ENCODE data around the gene ZSCAN29.
"Not testable (repeated sequence)": the region's sequence is repeated elsewhere in the genome, so short reads cannot be mapped to it uniquely, and the experiment has no call there.

Gene ZSCAN29

DNA sequence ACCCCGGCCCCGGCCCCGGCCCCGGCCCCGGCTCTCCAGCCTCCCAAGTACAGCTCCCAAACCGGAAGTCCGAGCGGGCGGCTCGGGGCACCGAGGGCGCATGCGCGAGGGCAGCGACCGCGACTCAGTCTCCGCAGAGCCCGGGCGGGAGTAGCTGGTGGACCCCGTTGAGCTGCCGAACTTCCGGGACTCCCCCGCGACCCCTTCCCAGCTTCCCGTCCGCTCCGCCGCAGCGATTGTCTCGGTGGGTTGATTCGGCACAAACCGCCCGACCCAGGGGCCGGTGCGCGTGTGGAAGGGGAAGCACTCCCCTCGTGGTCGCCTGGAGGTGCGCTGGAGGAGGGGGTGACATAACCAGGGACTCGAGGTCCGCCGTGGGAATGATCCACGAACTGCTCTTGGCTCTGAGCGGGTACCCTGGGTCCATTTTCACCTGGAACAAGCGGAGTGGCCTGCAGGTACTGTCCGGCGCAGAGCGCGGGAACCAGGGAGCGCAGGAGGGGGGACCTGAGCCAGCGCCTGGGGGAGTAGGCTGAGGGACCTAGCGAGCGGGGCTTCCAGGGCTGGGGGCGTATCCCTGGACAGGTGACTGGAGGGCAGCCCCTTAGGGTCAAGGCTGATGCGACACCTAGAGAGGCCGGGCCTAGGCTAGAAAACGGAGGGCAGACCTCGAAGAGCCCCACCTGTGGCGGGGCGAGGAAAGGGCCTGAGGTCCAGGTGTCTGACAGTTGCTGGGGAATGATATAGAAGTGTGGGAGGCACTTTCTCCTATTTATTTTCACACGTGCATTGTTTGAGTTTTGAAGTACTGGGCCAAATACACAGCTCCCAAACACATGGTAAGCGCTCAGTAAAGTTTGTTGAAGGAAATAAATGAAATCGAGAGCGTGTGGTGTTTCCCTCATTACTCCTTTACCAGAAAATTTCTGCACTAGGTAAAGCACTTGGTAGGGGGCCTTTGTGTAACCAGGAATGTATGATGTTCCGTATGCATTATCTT, at the start of gene ZSCAN29, which contains the start of gene TUBGCP4:
TSS of gene ZSCAN29 (minus strand) at position 69 of the 1,000 bp plus-strand sequence. CDS start 1,130 bp downstream, outside the sequence.
TSS of gene TUBGCP4 (plus strand) at position 127 of the 1,000 bp plus-strand sequence. CDS start at position 381, 254 bp downstream.
- DNase-seq, result peak; percentile 74

DNA sequence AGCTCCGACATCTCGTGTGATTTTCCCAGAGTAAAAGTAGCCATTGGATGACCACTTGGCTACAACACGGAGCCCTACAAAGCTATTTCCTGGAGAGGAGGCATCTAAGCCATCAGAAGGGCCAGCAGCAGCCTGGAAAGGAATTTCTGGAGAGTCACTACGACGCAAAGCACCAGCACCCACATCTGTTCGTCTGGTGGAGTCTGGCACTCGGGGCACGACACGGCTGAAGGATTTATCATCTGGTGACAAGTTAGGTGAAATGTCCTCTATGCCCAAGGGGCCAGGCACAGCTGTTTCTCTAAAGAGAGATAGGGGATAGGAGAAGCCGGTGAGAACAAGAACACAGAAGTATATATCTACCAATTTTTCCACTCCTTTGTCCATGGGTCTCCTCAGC, 49.6 kb upstream of the ZSCAN29 start:
- no peak for DNase-seq

DNA sequence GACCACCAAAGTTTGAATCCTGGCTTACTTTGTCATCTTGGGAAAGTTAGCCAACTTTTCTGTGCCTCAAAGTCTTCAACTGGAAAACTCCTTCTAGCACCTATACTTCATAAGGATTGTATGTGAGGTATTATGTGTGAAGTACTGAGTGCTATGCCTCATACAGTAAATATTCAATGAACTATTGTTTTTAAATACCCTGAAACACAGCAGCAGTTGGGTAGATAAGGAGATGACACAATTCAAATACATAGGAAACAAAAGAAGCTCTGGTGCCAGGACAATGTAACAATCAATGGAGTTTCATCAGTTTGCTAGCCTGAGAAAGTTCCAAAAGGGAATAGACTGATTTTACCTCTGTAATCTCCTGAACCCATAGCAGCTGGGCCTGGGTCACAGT, 43.4 kb upstream of the ZSCAN29 start:
- DNase-seq, result no peak

DNA sequence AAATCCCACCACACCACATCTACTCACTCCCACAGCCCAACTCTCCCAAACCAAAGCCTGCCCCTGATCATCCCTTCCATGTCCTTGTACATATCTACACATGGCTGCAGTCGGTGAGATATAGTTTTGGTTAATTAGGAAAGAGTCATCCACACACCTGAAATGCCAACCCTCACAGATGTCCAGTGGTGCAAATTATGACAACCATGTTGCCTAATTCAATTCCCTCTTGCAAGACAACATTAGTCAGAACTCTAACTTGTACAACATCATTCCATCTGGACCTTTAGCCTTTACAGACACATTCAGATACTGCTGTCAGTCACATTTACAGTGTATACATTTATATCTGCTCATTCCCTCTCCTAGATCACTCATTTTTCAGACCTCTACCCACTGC, 41.3 kb upstream of the ZSCAN29 start:
- DNase-seq, result no peak

DNA sequence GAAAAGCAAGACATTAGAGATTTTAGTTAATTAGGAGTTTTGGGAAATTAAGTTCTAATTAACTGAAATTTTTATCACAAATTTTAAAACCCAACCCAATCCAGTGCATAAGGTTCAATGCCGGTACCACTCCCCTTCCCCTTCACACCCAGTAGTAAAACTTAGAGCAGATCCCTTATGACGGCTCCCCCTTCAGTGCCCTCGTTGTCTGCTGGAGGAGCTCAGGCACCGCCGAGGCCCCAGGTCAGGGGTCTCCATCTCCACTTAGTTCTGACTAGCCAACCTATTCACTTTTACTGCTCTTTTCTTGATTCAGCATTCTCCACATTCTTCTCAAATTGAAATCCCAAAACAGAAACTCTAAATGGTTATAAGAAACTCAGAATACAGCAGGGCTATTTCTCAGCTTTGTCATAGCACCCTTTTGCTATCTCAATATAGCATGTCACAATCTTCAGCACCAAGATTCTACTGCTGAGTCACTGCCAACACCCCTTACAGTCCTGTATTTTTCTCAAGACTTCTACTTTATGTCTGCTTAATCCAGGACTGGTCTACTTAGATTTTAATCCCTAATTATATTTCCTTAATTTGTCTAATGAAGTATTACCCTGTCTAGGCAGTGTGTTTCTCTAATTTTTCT, 39.9 kb upstream of the ZSCAN29 start:
- DNase-seq, result no peak

DNA sequence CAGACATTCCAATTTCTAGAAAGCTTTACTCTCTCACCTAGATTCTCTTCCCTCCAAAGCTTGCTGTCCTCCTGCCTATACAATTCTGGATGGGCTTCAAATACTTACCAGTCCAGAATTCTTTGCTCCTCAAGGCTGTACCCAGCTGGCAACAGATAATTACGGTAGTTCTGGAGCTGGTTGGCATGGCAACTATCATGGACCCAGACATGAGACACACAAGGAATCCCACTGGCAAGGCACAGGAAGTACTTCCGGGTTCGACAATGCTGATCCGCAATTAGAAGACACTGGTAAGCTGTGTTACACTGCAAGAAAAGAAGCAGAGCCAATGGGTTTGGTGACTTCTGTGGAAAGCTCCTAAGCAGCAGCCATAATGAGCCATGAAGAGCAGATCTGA, 37.9 kb upstream of the ZSCAN29 start:
- DNase-seq, result no peak

DNA sequence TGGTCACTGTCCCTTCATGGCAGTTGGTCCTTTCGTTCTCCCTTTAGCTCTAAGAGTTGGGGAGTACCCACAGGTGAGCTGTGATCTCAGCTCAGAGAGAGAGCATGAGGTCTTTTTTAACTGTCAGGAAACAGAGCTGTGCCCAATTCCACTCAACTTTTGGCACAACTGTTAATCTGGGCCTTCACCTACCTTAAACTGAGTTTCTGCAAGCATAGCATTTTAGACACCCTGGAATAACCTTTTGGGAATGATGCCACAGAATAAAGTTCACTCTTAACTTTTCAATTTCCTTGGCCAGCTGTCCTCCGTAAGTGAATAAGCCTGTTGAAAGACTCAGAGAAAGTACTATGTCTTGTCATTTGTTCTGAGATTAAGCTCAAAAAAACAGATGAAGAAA, 36.0 kb upstream of the ZSCAN29 start:
- DNase-seq, result no peak

DNA sequence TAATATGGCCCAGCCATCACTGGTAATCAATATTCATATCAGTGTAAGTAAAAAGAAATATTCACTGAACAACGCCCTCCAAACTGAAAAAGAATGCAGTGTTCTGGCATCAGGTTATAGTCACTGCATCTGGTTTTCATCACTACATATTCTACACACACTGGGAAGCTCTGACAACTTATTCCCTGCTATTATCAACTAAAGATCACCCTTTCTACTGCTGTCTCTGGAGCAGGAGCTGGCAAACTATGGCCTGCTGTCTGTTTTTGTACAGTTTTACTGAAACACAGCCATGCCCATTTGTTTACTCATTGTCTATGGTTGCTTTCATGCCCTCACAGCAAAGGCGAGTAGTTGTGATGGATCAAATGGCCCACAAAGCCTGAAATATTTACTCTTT, 35.3 kb upstream of the ZSCAN29 start:
- DNase-seq, result no peak

DNA sequence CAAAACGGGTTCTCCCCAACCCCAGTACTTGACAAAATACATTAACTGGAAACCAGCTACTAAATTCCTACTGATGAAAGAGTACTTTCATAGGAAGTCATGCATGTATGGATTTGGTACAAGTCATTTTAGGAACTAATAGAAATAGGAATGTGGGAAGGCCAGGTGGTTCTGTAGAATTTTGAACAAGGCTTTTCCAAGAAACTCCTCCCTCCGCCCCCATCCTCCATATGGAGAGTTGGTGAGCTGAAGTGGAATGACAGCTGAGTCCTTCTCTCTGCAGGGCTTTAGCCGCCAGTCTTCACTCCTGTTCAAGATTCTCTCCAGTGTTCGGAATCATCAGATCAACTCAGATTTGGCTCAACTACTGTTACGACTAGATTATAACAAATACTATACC, 33.3 kb upstream of the ZSCAN29 start:
- no peak for DNase-seq

DNA sequence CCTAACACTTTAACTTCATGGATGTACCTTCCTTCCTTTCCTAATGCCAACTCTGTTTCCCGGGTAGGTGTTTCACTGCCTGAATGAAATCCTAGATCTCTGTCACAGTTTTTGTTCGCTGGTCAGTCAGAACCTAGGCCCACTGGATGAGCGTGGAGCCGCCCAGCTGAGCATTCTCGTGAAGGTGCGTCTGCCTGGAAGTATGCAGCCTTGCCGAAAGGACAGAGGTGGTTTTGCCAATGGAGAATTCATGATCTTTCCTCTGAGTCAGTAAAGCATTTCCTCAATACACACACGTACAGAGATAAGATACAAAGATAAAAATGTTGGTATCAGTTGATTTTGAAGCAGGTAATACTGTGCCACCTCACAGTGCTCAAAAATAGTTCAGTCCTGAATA, 32.8 kb upstream of the ZSCAN29 start:
- DNase-seq, result no peak

DNA sequence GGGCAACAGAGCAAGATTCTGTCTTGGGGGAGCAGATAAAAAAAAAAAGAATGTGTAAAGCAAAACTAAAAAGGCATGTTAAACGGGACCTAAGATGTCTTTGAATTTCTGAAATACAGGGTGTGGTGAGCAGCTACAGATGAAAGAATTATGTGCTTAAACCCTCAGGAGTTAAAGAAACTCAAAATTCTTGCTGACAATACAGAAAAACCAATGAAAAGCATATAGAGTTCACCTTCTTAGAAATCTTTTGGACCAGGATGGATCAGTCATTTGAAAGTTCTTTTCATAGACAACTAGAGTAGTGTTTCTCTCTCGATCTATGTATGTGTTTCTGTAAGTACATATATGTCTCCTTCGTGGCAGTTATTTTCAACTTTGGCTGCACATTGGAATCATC, 31.4 kb upstream of the ZSCAN29 start:
- DNase-seq, result no peak

DNA sequence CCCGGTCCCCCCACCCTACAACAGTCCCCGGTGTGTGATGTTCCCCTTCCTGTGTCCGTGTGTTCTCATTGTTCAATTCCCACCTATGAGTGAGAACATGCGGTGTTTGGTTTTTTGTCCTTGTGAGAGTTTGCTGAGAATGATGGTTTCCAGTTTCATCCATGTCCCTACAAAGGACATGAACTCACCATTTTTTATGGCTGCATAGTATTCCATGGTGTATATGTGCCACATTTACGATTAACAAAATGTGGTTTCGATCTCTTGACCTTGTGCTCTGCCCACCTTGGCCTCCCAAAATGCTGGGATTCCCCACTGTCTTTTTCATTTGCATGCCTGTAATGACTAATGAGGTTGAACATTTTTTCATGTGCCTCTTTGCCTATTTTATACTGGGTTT, 22.7 kb upstream of the ZSCAN29 start:
- not testable (repeated sequence) for DNase-seq

DNA sequence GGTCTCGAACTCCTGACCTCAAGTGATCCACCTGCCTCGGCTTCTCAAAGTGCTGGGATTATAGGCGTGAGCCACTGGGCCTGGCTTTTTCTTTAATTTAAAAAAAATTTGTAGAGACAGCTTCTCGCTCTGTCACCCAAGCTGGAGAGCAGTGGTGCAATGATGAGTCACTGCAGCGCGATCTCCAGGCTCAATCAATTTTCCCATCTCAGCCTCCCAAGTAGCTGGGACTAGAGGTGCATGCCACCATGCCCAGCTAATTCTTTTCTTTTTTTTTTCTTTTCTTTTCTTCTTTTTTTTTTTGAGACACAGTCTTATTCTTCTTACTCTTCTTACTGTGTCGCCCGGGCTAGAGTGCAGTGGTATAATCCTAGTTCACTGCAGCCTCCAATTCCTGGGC, 19.9 kb upstream of the ZSCAN29 start:
- DNase-seq, result no peak

DNA sequence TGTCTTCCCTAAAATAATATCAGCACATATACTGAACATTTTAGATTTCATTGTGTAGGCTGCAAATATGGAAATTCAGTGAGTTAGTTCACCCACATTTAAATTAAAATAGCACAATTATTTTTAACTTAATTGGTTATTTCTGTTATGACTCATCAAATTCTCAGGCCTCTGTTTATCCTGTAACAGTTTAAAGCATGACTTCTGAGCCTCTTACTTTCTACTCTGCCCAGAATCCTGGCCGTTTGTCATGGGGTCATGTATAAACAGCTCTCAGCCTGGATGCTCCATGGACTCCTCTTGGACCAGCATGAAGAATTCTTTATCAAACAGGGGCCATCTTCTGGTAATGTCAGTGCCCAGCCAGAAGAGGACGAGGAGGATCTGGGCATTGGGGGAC, 12.2 kb upstream of the ZSCAN29 start:
- no peak for DNase-seq

DNA sequence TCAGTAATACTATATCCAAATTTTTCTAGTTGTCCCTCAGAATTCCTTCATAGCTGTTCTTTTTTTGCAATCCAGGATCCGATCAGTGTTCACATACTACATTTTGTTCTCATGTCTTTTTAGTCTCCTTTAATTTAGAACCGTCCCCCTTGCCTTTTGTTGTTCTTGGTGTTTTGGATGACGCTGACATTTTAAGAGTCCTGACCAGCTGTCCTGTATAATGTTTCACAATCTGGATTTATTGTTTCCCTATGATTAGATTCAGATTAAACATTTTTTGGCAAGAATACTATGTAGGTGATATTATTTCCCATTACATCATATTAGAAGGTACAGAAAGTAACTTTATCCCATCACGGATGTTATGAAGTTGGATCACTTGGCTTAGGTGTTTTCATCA, 11.5 kb upstream of the ZSCAN29 start:
- DNase-seq, result no peak

DNA sequence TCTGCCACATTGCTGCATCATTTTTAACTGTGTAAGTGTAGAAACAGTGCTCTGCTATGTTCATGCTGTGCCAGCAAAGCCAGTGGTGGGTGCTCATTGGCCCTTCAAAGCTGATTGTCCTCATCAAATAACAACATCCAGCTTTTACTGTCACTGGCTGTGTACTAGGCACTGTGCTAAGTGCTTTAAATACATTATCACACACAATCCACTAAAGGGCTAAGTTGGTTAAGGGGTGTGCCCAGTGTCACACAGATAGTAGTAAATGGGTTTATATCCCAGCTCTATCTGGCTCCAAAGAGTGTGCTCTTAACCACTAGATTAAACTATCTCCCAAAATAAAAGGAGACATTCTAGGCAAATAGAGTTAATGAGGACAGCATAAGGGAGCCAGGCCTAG, 7.8 kb upstream of the ZSCAN29 start:
- DNase-seq, result no peak

DNA sequence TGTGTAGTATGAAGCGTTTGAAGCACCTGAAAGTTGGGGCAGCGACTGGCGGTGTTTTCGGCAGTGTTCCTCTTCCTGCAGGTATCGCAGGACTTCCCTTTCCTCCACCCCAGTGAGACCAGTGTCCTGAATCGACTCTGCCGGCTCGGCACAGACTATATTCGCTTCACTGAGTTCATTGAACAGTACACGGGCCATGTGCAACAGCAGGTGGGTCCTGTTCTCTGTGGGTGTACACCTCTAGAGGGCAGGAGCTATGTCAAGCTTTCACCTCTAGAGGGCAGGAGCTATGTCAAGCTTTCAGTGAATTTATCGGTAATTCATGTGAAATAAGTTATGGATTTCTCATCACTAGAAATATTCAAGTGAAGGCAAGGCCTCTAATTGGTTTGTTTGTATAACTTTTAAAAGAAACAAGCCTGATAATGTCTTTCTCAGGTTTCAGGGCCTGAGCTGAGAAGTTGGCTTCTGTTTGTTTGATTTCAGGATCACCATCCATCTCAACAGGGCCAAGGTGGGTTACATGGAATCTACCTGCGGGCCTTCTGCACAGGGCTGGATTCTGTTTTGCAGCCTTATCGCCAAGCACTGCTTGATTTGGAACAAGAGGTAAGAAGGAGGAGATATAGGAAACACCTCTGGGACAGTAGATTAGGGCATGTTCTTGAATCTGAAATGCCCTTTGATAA, 5.3 kb upstream of the ZSCAN29 start:
- no peak for DNase-seq

DNA sequence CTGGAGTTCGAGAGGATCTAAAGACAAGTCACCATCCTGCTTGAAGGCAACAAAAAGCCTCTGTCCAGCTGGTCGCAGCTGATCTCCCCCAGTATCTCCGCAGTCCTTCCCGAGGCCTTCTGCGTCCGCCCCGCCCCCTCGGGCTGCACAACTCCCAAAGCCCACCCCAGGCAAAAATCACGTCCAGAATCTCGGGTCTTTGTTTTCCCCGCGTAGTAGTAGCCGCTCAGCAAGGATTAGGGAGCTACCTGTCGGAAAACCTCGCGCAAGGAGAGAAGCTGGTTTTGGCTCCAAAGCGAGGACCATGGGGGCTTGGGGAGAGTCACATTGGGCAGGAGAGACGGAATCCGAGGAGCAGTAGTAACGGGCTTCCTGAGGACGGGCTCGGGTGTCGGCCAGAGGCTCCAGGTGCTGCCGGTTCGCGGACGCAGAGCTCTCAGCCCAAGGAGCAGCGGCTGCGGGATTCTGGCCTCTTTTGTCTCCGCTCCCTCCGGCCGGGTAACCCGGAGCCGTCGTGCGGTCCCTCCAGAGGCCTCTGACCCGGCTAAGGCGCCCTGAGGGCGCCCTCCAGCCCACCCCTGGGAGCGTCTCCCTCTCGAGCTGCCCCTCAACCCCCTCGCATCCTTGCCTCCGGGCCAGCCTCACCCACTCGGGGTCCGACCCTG, 401 bp downstream of the ZSCAN29 start:
- DNase-seq, result no peak

DNA sequence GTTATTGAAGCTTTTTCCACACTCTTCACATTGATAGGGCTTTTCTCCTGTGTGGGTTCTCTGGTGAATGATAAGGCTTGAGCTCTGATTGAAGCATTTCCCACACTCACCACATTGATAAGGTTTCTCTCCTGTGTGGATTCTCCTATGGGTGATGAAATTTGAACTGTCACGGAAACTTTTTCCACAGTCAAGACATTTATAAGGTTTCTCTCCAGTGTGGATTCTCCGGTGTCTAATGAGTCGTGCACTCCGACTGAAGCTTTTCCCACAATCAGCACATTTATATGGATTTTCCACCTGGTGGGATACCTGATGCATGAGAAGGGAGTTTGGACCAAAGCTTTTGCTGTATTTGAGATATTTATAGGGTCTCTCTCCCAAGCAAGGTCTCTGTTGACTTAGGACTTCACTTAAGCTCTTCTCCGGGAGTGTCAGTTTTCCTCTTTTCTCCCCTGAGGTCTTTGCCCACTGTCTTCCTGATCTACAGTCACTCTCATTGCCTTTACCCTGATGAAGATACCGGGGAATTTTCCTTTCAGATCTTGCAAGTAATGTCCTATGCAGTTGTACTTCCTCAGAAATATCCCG, 9.4 kb downstream of the ZSCAN29 start:
- DNase-seq, result no peak

DNA sequence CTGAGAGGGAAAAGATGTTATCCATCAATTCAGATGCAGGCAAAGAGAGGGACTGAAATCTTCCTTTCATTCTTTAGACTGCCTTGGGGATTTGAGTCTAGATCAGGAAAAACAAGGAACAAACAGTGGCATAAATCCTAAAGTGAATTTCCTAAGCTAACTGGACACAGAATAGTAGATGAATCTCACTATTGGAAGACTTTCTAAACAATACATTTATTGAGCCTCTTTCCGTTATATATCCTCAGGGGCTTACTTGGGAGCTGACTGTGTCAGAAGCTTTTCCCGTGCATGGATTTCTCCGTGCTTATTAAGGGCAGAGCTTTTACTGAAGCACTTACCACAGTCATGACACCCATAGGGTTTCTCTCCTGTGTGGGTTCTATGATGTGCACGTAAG, 10.0 kb downstream of the ZSCAN29 start:
- no peak for DNase-seq

DNA sequence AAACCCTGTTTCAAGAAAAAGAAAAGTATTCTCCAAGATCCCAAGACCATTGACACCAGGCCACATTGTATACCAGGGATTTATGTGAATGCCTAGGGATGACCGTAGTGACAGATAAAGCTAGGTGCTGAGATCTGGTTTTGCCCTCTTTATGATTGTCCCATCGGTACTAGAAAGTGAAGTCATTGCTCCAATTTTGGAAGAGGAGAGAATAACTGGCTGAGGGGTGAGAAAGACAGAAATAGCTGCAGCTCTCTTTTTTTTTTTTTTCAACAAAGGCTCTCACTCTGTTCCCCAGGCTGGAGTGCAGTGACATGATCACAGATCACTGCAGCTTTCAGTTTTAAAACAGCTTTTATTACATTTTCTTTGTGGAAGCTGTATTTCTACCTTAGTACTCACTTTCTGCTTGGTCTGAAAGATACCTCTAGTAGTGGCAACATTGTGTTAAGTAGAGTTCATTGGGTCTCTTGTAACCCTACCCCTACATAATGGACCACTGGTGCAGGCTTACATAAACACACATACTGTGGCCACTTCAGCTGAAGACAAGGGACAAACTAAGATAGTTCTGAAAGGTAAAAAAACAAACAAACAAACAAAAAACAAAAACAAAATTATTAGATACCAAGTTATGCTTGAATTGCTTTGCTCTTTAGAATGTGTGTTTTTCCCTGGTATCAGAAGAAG, 18.0 kb downstream of the ZSCAN29 start:
- DNase-seq, result no peak

DNA sequence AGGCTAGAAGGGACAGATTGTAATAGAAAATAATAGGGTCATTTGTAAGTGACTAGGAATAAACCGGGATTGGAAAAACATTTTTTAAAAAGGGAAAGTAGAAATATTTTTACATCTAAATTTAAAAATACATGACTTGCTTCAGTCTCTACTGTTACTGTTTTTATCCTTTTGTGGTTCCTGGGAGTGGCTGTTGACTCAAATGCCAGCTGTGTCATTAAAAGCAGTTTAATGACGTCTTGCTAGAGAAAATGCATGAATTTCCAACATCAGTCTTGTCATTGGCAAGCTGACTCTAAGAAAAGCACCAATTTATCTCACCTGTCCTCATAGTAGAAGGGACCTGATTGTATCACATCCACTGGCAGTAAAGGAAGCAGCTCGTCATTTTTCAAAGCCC, 23.7 kb downstream of the ZSCAN29 start:
- DNase-seq, result no peak

All from NCI-H1105 (cell line).